NCI-H2196 (cell line): ENCODE data around the gene MAP6.

Source experiments
- DNase-seq: peaks from one replicate; lab custom pipeline; 2025; ENCODE audit not compliant: unreplicated experiment; lab: John Stamatoyannopoulos, UW

MAP6 gene

GRCh38 chr11:75554258-75555022 lies 114.4 kb downstream of the MAP6 start:
- DNase-seq: no peak

GRCh38 chr11:75553889-75554257 lies 115.0 kb downstream of the MAP6 start:
- no peak for DNase-seq

- no peak for DNase-seq
Measured at GRCh38 chr11:75553182-75553581, 115.7 kb downstream of the MAP6 start.

- no peak for DNase-seq
Measured at GRCh38 chr11:75549370-75549958, 119.4 kb downstream of the MAP6 start.

DNA sequence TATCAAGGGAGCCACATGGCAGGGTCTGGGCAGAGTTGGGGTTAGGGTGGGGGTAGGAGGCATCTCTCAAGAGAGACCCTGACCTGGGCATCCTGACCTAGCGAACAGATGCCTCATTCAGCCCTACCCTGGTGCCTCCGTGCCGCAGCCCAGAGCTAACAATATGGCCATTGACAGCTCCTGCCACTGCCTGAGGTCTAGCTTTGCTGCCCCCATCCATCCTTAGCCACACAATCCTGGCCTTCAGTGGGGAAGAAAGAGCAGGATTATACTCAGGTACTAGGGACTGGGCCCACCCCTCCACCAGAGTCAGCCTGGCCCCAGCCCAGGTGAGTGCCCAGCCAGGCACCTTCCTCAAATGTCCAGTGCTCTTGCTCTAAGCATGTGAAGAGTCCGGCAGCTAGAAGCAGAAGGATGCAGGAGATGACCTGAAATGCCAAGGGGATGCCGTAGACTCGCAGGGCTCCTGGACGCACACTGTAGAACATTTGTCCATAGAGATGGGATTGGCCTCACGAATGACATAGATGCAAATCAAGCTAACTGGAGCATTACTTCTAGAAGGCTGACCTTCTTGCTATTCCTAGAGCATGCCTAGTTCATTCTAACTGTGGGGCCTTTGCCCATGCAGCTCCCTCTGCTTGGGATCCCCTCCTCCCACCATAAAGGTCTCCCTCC lies 120.1 kb downstream of the MAP6 start:
- DNase-seq: no peak

GRCh38 chr11:75547617-75548058 lies 121.2 kb downstream of the MAP6 start:
- DNase-seq: peak; percentile 71

DNA sequence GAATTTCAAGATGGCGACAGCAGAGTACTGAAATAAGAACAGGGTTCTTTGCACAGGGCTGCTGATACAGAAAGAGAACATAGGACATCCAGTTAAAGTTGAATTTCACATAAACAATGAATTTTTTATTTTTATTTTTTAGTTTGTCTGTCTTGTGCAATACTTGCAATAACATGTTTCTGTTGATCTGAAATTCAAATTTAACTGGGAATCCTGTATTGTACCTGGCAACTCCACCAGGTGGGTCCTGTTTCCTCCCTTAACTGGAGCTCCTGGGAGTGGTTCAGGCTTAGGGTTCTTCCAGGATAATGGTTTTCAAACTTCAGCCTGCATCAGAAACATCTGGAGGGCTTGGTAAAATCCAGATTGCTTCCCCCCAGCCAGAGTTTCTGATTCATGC lies 121.7 kb downstream of the MAP6 start:
- DNase-seq: no peak

- DNase-seq: no peak
Measured at GRCh38 chr11:75543806-75544205, 125.0 kb downstream of the MAP6 start.

DNA sequence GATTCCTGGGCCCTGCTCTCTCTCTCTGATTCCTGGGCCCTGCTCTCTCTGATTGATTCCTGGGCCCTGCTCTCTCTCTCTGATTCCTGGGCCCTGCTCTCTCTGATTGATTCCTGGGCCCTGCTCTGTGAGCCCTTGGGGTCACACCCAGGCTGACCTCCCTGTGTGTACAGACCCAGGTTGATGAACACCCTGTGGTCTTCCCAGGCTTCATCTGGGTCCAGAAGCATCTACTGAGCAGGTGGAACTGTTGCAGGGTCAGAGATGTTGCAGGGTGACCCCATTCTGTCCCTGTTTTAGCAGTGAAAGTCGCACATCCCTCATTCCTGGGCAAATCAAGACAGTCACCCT lies 126.8 kb downstream of the MAP6 start:
- DNase-seq: no peak

GRCh38 chr11:75541193-75542087 lies 127.4 kb downstream of the MAP6 start:
- no peak for DNase-seq

- DNase-seq: no peak
Measured at GRCh38 chr11:75539459-75540334, 129.1 kb downstream of the MAP6 start.

GRCh38 chr11:75538150-75538942 lies 130.5 kb downstream of the MAP6 start:
- DNase-seq: no peak

- no peak for DNase-seq
Measured at GRCh38 chr11:75537740-75538139, 131.1 kb downstream of the MAP6 start.
